Neural cell (in vitro differentiated cells): ENCODE measurements around the gene SLC16A10. TPM values are rescaled to one million over a fixed set of nuclear protein-coding genes. Genes with fewer than 3 reads are reported as not detected.

Experiments used
- H2AFZ ChIP-seq: fragments of 200-600, 300-800 bp; sonication (generic), shearing (Covaris generic); 2 replicates; pipeline ENCODE4 v1.6.0; 2014; ENCODE audit warnings: low read depth, mild to moderate bottlenecking, antibody characterized with exemption, low read length, moderate library complexity
- H3F3A ChIP-seq: fragments of 200-600 bp; shearing (Covaris generic); 2 replicates; pipeline ENCODE4 v1.6.1; 2016; ENCODE audit warnings: mild to moderate bottlenecking, moderate library complexity, mixed read lengths, antibody characterized with exemption, low read length; ENCODE audit not compliant: insufficient read depth, poor library complexity, severe bottlenecking
- H3K27ac ChIP-seq: fragments of 200-600, 300-800 bp; sonication (generic), shearing (Covaris generic); 2 replicates; pipeline ENCODE4 v1.5.1; 2014; ENCODE audit warnings: mild to moderate bottlenecking, low read length, moderate library complexity
- H3K27me3 ChIP-seq: fragments of 300-800, 200-600 bp; sonication (generic), shearing (Covaris generic); 2 replicates; pipeline ENCODE4 v1.6.0; 2014; ENCODE audit warnings: mild to moderate bottlenecking, low read depth, low read length, moderate library complexity; ENCODE audit not compliant: insufficient read depth
- H3K36me3 ChIP-seq: fragments of 300-800, 200-600 bp; sonication (generic), shearing (Covaris generic); 2 replicates; pipeline ENCODE4 v1.5.1; 2014; ENCODE audit warnings: mild to moderate bottlenecking, antibody characterized with exemption, low read length, moderate library complexity; ENCODE audit not compliant: insufficient read depth
- H3K4me2 ChIP-seq: fragments of 300-800, 200-600 bp; sonication (generic), shearing (Covaris generic); 2 replicates; pipeline ENCODE4 v1.6.0; 2014; ENCODE audit warnings: mild to moderate bottlenecking, low read length
- H3K4me3 ChIP-seq: fragments of 300-800, 200-600 bp; sonication (generic), shearing (Covaris generic); 2 replicates; pipeline ENCODE4 v1.5.1; 2014; ENCODE audit warnings: mild to moderate bottlenecking, low read length, moderate library complexity
- H3K79me2 ChIP-seq: fragments of 200-600 bp; shearing (Covaris generic); replicated peaks from 2 replicates; pipeline ENCODE4 v1.6.0; 2014; ENCODE audit warnings: mild to moderate bottlenecking, low read length, moderate library complexity; ENCODE audit not compliant: insufficient read depth
- H3K9ac ChIP-seq: fragments of 300-800, 200-600 bp; sonication (generic), shearing (Covaris generic); 2 replicates; pipeline ENCODE4 v1.6.1; 2016; ENCODE audit warnings: mild to moderate bottlenecking, low read length, mixed read lengths
- H3K9me2 ChIP-seq: fragments of 200-600 bp; shearing (Covaris generic); 2 replicates; pipeline ENCODE4 v1.6.1; 2016; ENCODE audit warnings: mild to moderate bottlenecking, low read length, mixed read lengths; ENCODE audit not compliant: insufficient read depth
- H3K9me3 ChIP-seq: fragments of 200-600, 300-800 bp; sonication (generic), shearing (Covaris generic); 2 replicates; pipeline ENCODE4 v1.6.1; 2016; ENCODE audit warnings: mild to moderate bottlenecking, mixed run types, low read length, moderate library complexity, mixed read lengths
- H4K20me1 ChIP-seq: fragments of 200-600 bp; shearing (Covaris generic); 2 replicates; pipeline ENCODE4 v1.6.1; 2016; ENCODE audit warnings: mild to moderate bottlenecking, mixed run types; ENCODE audit not compliant: insufficient read depth
- CTCF ChIP-seq: fragments of 450-650 bp; IDR thresholded peaks from 2 replicates; pipeline ENCODE4 v1.5.1; 2014; ENCODE audit warnings: antibody characterized with exemption, mild to moderate bottlenecking, moderate library complexity; ENCODE audit not compliant: poor library complexity, severe bottlenecking
- EP300 ChIP-seq: fragments of 450-650 bp; conservative IDR thresholded peaks from 2 replicates; pipeline ENCODE4 v1.6.1; 2014; ENCODE audit warnings: antibody characterized with exemption, mild to moderate bottlenecking, moderate library complexity; ENCODE audit not compliant: poor library complexity, severe bottlenecking
- EZH2 ChIP-seq: fragments of 200-600, 300-800 bp; shearing (Covaris generic), sonication (generic); IDR thresholded peaks from 2 replicates; pipeline ENCODE4 v1.6.1; 2014; ENCODE audit warnings: antibody characterized with exemption, low read length, borderline replicate concordance, mild to moderate bottlenecking; ENCODE audit not compliant: insufficient read depth, poor library complexity, severe bottlenecking
- MXI1 ChIP-seq: fragments of 450-650 bp; conservative IDR thresholded peaks from 2 replicates; pipeline ENCODE4 v1.6.1; 2014; ENCODE audit warnings: antibody characterized with exemption, mild to moderate bottlenecking; ENCODE audit not compliant: poor library complexity, severe bottlenecking
- POLR2AphosphoS5 ChIP-seq: IDR thresholded peaks from 2 replicates; pipeline ENCODE4 v1.6.1; 2012
- RAD21 ChIP-seq: fragments of 450-650 bp; conservative IDR thresholded peaks from 2 replicates; pipeline ENCODE4 v1.6.1; 2014; ENCODE audit warnings: antibody characterized with exemption, mild to moderate bottlenecking, moderate library complexity
- REST ChIP-seq: IDR thresholded peaks from 2 replicates; pipeline ENCODE4 v1.6.1; 2012; ENCODE audit warnings: borderline replicate concordance
- SMC3 ChIP-seq: fragments of 450-650 bp; conservative IDR thresholded peaks from 2 replicates; pipeline ENCODE4 v1.6.1; 2014; ENCODE audit warnings: antibody characterized with exemption, mild to moderate bottlenecking, moderate library complexity; ENCODE audit not compliant: poor library complexity
- TAF1 ChIP-seq: IDR thresholded peaks from 2 replicates; pipeline ENCODE4 v1.6.1; 2012; ENCODE audit warnings: low read depth
- polyA plus RNA-seq: library from polyadenylated mRNA; depleted of rRNA; stranded (reverse); fragments of >200 nt; gene quantifications from 2 replicates; pipeline ENCODE4 v1.2.3, GENCODE V29; 2014

The SLC16A10 gene
- polyA plus RNA-seq, 1 donor from 2014 or later, result 1.5 TPM

GRCh38 chr6:111278731-111279130 is 191.4 kb downstream of the SLC16A10 start:
- Histone ChIP-seq H2AFZ (no peak overlapping the region), H3K36me3 (peaks cover 6% of the 10 kb centered on the region), H4K20me1 (no peaks in the 10 kb centered on the region), H3K27ac (no peak overlapping the region), H3K9me2 (no peaks in the 10 kb centered on the region), H3K9ac (no peak overlapping the region), H3K79me2 (no peaks in the 10 kb centered on the region), H3K27me3 (no peaks in the 10 kb centered on the region), H3K9me3 (no peaks in the 10 kb centered on the region), H3K4me2 (no peak overlapping the region), H3K4me3 (no peak overlapping the region), H3F3A (no peaks in the 10 kb centered on the region)
- TF ChIP-seq POLR2AphosphoS5 (no peak), TAF1 (no peak), REST (no peak), CTCF (no peak), EP300 (no peak), EZH2 (no peak)

GRCh38 chr6:111280445-111280955 is 193.2 kb downstream of the SLC16A10 start:
- no peaks in the 10 kb centered on the region for H4K20me1 ChIP-seq
- no peaks in the 10 kb centered on the region for H3K27me3 ChIP-seq
- H3K4me3 ChIP-seq, result no peak overlapping the region
- peaks cover 3% of the 10 kb centered on the region for H3K36me3 ChIP-seq
- H3K4me2 ChIP-seq, result no peak overlapping the region
- no peaks in the 10 kb centered on the region for H3F3A ChIP-seq
- H3K79me2 ChIP-seq, result no peaks in the 10 kb centered on the region
- no peak overlapping the region for H3K27ac ChIP-seq
- no peak overlapping the region for H3K9ac ChIP-seq
- H3K9me3 ChIP-seq, result no peaks in the 10 kb centered on the region
- no peaks in the 10 kb centered on the region for H3K9me2 ChIP-seq
- TF ChIP-seq EP300 (no peak), RAD21 (no peak), CTCF (no peak), MXI1 (no peak), EZH2 (no peak), SMC3 (no peak), TAF1 (no peak), POLR2AphosphoS5 (no peak), REST (no peak)
- H2AFZ ChIP-seq, result no peak overlapping the region
